Right lobe of liver (tissue), 6 donors: Measurements from ENCODE around the gene AZU1. TPM values are rescaled to one million over a fixed set of nuclear protein-coding genes. Genes with fewer than 3 reads are reported as not detected.

Experiments
- ATAC-seq, 4 donors: fragments of 200-7000 bp; cut with Tn5 transposase; one replicate each; pipeline ENCODE4 v1.9.1; 2020; ENCODE audit warnings: mild to moderate bottlenecking in 4 of 4, moderate library complexity in 4 of 4
- DNase-seq, 3 donors: peaks; one replicate each; pipeline ENCODE4 v3.0.0-alpha.2; 2020
- H3K27ac ChIP-seq, 3 donors: fragments of 200-600 bp; one replicate each; pipeline ENCODE4 v1.8.0; 2022
- H3K27me3 ChIP-seq, 2 donors: fragments of 200-600 bp; one replicate each; pipeline ENCODE4 v1.8.0; 2022
- H3K36me3 ChIP-seq, 4 donors: fragments of 200-600 bp; sonication (generic) in 1 of 4; one replicate each; pipeline versions ENCODE4 v1.5.1 to v1.8.0; 2017 to 2022; ENCODE audit warnings: control low read depth in 1 of 4
- H3K4me1 ChIP-seq, 4 donors: fragments of 200-600 bp; sonication (generic) in 1 of 4; one replicate each; pipeline versions ENCODE4 v1.5.1 to v1.8.0; 2017 to 2022; ENCODE audit warnings: control low read depth in 1 of 4
- H3K4me3 ChIP-seq, 3 donors: fragments of 200-600 bp; one replicate each; pipeline ENCODE4 v1.8.0; 2022
- H3K9me3 ChIP-seq, 4 donors: fragments of 200-600 bp; sonication (generic) in 1 of 4; one replicate each; pipeline versions ENCODE4 v1.5.1 to v1.8.0; 2017 to 2022; ENCODE audit warnings: control low read depth in 1 of 4
- POLR2A ChIP-seq: fragments of 450-650 bp; IDR thresholded peaks from one replicate; pipeline ENCODE4 v1.6.1; 2017; ENCODE audit warnings: antibody characterized with exemption, mild to moderate bottlenecking
- WGBS: methylation state at CpG from one replicate; pipeline ENCODE4 v1.1.6; 2018; ENCODE audit warnings: low coverage, low lambda C conversion rate; ENCODE audit not compliant: insufficient coverage; ENCODE audit errors: missing lambda C conversion rate; 5-methylcytosine and 5-hydroxymethylcytosine counted together
- intact Hi-C, 2 donors: fragments of 100-400 bp; cut with DNase I; formaldehyde crosslinking; loops; one replicate each; pipeline versions ENCODE4 v1.11.2 to v1.14.1; 2022
- total RNA-seq, 6 experiments: library from RNA; depleted of rRNA in 2 of 6; stranded (reverse); fragments of >200 nt in 2 of 6; fragmentation: NEBNext Ultra II Directional in 3 of 6; extraction: Animal tissue kit (Norgen Biotek cat#: 25700) in 3 of 6; gene quantifications; one replicate each; pipeline versions ENCODE4 v1.1.0 to v1.2.4, GENCODE V29; 2016 to 2023
- TF ChIP-seq, protein P1 (sequence below), 4 donors: fragments of 200-600 bp in 3 of 4; fragments of 450-650 bp in 1 of 4; IDR thresholded peaks; one replicate each; pipeline versions ENCODE4 v1.5.1 to v1.8.0; 2016 to 2022; ENCODE audit warnings: antibody characterized with exemption in 4 of 4, mild to moderate bottlenecking in 2 of 4
- donor health status: DM: no; HTN: yes; CAD: no.
- donor health status: DM: no; HTN: no; CAD: no.
- donor health status: DM: no; HTN: no; CAD: no.
- donor health status: DM: no; HTN: yes; CAD: no.
- donor health status: DM: no; HTN: yes; CAD: no.

AZU1 gene
- total RNA-seq, 6 experiments from 2014 or later, result 0.15 to 3.6 (median 1.8) TPM; not detected in 3

DNA sequence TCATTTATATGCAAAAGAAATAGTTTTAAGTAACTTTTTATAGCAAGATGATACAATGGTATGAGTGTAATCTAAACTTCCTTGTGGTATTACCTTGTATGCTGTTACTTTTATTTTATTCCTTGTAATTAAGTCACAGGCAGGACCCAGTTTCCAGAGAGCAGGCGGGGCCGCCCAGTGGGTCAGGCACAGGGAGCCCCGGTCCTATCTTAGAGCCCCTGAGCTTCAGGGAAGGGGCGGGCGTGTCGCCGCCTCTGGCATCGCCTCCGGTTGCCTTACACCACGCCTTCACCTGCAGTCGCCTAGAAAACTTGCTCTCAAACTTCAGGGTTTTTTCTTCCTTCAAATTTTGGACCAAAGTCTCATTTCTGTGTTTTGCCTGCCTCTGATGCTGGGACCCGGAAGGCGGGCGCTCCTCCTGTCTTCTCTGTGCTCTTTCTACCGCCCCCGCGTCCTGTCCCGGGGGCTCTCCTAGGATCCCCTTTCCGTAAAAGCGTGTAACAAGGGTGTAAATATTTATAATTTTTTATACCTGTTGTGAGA lies 16.1 kb upstream of the AZU1 start:
- ATAC-seq (no peak), DNase-seq (no peak)
- WGBS, result 90% methylated on average over 12 of the region's 20 CpGs
- peaks cover 24 to 58% (median 38%) of the 10 kb centered on the region in 4 donors for H3K36me3 ChIP-seq
- TF ChIP-seq, protein P1, sequence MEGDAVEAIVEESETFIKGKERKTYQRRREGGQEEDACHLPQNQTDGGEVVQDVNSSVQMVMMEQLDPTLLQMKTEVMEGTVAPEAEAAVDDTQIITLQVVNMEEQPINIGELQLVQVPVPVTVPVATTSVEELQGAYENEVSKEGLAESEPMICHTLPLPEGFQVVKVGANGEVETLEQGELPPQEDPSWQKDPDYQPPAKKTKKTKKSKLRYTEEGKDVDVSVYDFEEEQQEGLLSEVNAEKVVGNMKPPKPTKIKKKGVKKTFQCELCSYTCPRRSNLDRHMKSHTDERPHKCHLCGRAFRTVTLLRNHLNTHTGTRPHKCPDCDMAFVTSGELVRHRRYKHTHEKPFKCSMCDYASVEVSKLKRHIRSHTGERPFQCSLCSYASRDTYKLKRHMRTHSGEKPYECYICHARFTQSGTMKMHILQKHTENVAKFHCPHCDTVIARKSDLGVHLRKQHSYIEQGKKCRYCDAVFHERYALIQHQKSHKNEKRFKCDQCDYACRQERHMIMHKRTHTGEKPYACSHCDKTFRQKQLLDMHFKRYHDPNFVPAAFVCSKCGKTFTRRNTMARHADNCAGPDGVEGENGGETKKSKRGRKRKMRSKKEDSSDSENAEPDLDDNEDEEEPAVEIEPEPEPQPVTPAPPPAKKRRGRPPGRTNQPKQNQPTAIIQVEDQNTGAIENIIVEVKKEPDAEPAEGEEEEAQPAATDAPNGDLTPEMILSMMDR (IDR thresholded peaks at IDR 0.05), result no peak
- TF ChIP-seq POLR2A, result no peak
- no peak overlapping the region for H3K4me3 ChIP-seq
- H3K27me3 ChIP-seq, result no peaks in the 10 kb centered on the region
- H3K4me1 ChIP-seq, result no peaks in the 10 kb centered on the region
- no peak overlapping the region for H3K27ac ChIP-seq
- intact Hi-C loops, result no loop called here
- H3K9me3 ChIP-seq, result no peaks in the 10 kb centered on the region

DNA sequence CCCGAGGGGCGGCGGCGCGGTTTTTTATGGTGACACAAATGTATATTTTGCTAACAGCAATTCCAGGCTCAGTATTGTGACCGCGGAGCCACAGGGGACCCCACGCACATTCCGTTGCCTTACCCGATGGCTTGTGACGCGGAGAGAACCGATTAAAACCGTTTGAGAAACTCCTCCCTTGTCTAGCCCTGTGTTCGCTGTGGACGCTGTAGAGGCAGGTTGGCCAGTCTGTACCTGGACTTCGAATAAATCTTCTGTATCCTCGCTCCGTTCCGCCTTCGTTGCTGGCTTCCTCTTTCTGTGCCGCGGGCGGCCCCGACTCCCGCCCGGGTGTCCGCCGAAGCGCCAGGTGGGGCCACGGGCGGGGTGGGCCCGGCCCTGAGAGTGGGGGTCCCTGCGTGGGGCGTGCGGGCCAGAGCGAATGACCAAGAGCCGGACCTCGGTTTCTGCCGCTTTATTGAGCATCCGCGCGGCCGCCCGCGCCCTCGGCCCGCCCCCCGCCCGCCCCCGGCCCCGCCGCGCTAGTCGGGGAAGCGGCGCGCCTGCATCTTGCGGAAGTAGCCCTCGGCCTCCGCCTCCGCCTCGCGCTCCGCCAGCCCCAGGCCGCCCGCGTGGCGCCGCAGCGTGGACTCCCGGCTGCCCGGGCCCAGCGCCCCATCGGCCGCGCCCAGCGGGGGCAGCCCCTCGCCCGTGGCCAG lies 15.4 kb upstream of the AZU1 start:
- TF ChIP-seq POLR2A, result no peak
- TF ChIP-seq, protein P1 (IDR thresholded peaks at IDR 0.05), result no peak
- Histone ChIP-seq H3K9me3 (no peaks in the 10 kb centered on the region), H3K36me3 (peaks cover 24 to 51% (median 32%) of the 10 kb centered on the region in 4 donors), H3K27ac (no peak overlapping the region), H3K4me3 (no peak overlapping the region), H3K27me3 (no peaks in the 10 kb centered on the region), H3K4me1 (no peaks in the 10 kb centered on the region)
- DNase-seq (no peak), ATAC-seq (no peak)
- 88% methylated on average over 11 of the region's 80 CpGs for WGBS
- intact Hi-C loops, result no loop called here

DNA sequence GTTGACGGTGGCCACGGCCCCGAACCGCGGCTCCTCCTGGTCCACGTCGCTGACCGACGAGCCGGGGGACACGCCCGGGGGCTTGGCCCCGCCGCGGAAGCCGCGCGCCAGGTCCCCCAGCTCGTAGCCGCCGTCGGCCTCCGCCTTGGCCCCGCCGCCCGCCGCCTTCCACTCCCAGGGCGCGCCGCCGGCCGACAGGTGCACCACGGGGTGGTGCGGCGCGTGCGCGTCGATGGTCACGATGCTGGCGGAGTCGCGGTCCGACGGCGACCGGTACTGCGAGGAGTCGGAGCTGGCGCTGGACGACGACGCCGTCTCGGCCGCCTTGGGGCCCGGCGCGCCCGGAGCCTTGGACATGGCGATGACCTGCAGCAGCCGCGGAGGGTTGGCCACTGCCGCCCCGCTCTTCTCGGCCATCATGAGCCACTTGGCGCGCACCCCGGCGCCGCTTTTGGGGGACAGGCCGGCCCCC lies 14.9 kb upstream of the AZU1 start:
- DNase-seq, result no peak
- Histone ChIP-seq H3K27ac (no peak overlapping the region), H3K36me3 (peaks cover 18 to 46% (median 29%) of the 10 kb centered on the region in 4 donors), H3K4me3 (no peak overlapping the region), H3K27me3 (no peaks in the 10 kb centered on the region), H3K4me1 (no peaks in the 10 kb centered on the region), H3K9me3 (no peaks in the 10 kb centered on the region)
- no peak for ATAC-seq
- TF ChIP-seq, protein P1 (IDR thresholded peaks at IDR 0.05), result no peak
- no peak for TF ChIP-seq POLR2A
- intact Hi-C loops, result no loop called here
- WGBS, result 92% methylated on average over 23 of the region's 72 CpGs

DNA sequence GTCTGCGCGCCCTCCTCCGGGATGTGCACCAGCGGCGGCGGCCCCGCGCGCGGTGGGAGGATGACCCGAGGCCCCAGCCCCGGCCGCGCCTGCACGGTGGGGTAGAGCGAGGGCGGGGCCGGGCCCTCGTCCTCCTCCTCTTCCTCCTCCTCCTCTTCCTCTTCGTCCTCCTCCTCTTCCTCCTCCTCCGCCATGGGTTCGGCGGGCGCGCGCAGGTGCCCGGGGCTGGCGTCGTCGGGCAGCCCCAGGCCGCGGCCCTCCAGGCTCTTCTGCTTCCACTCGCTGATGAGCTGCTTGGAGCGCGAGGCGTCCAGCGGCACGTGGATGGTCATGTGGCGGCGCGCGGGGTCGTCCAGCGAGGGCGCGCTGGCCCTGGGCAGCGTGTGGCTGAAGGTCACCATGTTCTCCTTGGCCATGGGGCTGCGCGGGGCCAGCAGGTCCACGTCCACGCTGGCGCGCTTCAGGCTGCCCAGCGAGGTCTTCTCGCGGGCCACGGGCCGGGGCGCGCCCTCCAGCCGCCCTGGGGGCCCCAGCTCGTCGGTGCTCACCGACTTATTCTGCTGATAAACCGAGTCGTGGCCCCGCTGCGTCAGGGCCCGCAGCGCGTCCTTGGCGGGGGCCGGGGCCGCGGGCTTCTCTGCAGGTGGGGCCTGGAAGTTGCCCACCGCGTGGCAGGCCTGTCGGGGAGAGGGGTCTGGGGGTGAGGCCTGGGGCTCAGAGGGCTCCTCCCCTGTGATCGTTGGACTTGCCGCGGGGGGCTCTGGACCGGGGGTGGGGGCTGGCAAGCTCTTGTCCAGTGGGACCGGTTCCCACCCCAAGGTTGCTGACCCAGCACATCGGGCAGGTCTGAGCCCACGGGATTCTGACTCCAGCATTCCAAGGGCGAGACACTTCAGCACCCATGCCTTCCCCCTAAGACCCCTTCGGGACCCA lies 14.2 kb upstream of the AZU1 start:
- 90% methylated on average over 12 of the region's 87 CpGs for WGBS
- Histone ChIP-seq H3K4me1 (no peaks in the 10 kb centered on the region), H3K27me3 (no peaks in the 10 kb centered on the region), H3K4me3 (no peak overlapping the region), H3K36me3 (peaks cover 13 to 39% (median 24%) of the 10 kb centered on the region in 4 donors), H3K27ac (no peak overlapping the region), H3K9me3 (no peaks in the 10 kb centered on the region)
- ATAC-seq (peak in 2 of 4 donors; percentile 5 to 20), DNase-seq (no peak)
- TF ChIP-seq, protein P1 (IDR thresholded peaks at IDR 0.05), result no peak
- no peak for TF ChIP-seq POLR2A
- intact Hi-C loops, result no loop called here
